HCEC 1CT (cell line): ENCODE data around the gene ZNF823.
A peak's percentile ranks its signal among the peaks of the same experiment; 100 is the strongest.
"Not testable (repeated sequence)": the region's sequence is repeated elsewhere in the genome, so short reads cannot be mapped to it uniquely, and the experiment has no call there.

Source experiments
- DNase-seq: peaks from one replicate; pipeline ENCODE4 v3.0.0-alpha.2; 2017

The ZNF823 gene

DNA sequence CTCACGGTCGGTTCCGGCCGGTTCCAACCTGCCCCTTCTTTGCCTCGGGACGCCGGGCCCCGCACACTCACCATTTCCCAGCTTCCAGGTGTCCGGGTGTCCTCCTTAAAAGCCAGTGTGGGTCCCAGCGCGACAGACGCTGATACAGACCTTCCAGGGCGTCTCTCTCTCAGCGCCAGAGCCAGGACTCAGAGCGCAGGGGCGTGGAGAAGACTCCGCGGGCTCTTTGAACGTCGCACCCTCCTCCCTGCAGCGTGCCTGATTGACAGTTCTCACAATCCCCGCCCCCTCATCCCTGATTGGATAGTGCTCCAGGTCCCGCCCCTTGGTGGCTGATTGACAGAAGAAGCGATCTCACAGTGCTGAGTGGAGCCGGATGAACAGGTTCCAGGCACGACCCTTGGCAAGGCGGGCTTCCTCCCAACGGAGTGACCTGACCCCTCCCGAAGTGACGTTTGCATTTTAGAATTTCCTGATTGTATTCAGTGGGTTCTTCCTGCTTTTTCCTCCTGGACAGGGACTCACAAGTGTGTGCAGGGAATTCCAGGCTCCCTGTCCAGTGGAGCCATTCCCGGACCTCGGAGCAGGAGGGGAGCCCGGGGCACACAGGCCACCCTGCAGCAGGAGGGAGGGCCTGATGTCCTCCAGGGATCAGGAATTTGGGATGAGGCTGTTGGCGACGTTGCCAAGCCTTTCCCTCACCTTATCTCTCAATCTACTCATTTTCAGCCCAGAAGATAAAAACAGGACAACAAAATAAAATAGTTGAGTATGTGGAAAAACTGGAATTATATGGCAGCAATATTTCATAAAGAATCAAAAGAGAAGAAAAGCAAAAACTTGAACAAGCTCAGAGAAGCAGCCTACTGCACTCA is at the start of gene ZNF823:
Gene ZNF823 (minus strand): TSS at position 201 of the 875 bp plus-strand sequence. CDS start 127 bp downstream, at position 74.
- peak; percentile 97 for DNase-seq

DNA sequence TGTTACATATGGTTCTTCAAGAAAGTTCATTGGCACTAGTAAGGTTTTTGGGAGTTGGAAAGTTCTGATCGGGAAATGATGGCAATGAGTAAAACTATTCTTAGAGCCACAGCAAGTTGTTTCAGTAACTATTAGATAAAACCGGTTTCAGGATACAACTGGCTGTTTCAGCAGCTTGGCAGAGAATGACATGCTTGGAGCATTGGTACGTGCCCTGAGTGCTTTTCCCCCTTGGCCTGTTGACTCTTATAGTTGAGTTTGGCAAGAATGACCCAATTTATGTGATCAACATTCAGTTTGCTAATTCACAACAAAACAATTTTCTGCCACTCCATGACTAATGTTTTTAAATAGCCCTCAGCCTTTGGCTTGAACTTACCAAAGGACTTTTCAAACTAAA is 48.8 kb upstream of the ZNF823 start:
- no peak for DNase-seq

DNA sequence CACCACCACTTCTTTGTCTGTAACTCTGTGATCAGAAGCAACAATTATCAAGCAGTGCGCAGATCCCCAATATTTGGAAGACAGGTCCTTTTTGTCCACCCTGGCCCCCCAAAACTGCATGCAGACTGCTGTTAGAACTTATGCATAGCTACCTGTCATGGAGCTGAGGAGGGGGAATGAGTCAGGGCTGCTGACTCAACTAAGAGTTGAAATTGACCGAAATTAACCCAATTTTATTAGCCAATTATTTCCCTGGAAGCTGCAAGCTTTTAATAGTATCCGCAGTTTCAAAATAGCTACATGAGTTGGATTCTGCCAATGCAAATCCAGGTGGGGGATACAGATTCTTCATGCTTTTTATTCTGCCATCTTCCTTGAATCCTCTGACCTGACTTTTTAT is 45.6 kb upstream of the ZNF823 start:
- DNase-seq: no peak

DNA sequence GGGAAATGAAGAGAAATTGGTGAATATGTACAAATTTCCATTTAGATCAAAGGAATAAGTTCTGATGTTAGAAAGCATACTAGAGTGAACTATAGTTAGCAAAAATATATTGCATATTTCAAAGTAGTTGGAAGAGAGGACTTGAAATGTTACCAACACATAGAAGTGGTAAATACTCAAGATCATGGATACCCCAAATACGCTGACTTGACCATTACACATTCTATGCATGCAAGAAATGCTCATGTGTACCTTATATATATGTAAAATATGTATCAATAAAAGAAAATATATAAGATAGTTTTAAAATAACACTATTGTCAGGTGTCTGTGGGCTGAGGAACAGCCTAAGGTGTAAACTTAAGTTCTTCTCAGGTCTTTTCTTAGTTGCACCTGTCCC is 45.0 kb upstream of the ZNF823 start:
- DNase-seq: no peak

DNA sequence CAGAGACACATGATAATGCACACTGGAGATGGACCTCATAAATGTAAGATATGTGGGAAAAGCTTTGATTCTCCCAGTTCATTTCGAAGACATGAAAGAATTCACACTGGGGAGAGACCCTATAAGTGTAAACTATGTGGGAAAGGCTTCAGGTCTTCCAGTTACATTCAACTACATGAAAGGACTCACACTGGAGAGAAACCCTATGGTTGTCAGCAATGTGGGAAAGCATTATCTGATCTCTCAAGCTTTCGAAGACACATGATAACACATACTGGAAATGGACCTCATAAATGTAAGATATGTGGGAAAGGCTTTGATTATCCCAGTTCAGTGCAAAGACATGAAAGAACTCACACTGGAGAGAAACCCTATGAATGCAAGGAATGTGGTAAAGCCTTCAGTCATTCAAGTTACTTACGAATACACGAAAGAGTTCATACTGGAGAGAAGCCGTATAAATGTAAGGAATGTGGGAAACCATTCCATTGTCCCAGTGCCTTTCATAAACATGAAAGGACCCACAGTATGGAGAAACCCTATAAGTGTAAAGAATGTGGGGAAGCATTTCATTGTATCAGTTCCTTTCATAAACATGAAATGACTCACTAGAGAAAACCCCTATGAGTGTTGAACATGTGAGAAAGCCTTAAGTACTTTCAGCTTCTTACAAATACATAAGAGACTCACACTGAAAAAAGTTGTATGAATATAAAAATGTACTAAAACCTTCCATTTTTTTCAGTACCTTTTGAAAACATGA is 42.7 kb upstream of the ZNF823 start:
- no peak for DNase-seq

DNA sequence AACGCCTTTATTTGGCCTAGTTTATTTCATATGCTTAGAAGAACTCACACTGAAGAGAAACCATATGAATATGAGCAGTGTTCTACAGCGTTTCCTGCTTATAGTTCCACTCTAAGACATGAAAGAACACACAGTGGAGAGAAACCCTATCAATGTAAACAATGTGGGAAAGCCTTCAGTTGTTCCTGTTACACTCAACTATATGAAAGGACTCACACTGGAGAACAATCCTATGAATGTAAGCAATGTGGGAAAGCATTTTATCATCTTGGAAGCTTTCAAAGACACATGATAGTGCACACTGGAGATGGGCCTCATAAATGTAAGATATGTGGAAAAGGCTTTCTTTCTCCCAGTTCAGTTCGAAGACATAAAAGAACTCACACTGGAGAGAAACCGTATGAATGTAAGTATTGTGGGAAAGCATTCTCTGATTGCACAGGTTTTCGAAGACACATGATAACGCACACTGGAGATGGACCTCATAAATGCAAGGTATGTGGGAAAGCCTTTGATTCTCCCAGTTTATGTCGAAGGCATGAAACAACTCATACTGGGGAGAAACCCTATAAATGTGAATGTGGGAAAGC is 41.8 kb upstream of the ZNF823 start:
- no peak for DNase-seq

DNA sequence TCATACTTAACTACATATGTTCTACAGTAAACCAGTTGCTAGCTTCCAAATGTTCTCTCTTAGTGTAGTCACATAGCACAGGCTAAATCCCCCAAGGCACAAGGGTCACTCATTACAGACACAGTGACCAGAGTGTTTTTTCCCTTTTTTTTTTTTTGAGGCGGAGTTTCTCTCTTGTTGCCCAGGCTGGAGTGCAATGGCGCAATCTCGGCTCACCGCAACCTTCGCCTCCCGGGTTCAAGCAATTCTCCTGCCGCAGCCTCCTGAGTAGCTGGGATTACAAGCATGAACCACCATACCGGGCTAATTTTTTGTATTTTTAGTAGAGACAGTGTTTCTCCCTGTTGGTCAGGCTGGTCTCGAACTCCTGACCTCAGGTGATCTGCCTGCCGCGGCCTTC is 37.9 kb upstream of the ZNF823 start:
- not testable (repeated sequence) for DNase-seq

DNA sequence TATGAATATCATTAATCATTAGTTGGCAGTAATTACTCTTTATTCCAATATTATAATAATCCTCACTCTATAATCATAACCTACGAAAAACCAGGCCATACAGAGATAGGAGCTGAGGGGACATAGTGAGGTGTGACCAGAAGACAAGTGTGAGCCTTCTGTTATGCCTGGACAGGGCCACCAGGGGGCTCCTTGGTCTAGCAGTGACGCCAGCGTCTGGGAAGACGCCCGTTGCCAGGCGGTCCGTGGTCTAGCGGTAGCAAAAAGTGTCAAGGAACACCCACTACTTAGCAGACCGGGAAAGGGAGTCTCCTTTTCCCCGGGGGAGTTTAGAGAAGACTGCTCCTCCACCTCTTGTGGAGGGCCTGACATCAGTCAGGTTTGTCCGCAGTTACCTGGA is 32.8 kb upstream of the ZNF823 start:
- DNase-seq: not testable (repeated sequence)

DNA sequence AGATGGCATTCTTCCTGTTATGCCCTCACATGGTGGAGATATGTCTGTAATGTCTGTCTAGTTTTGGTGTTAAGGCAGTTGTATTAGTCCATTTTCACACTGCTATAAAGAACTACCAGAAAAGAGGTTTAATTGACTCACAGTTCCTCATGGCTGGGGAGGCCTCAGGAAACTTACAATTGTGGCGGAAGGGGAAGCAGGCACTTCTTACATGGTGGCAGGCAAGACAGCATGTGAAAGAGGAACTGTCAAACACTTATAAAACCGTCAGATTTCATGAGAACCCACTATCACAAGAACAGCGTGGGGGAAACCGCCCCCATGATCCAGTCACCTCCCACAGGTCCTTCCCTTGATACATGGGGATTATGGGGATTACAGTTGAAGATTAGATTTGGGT is 31.2 kb upstream of the ZNF823 start:
- DNase-seq: no peak

DNA sequence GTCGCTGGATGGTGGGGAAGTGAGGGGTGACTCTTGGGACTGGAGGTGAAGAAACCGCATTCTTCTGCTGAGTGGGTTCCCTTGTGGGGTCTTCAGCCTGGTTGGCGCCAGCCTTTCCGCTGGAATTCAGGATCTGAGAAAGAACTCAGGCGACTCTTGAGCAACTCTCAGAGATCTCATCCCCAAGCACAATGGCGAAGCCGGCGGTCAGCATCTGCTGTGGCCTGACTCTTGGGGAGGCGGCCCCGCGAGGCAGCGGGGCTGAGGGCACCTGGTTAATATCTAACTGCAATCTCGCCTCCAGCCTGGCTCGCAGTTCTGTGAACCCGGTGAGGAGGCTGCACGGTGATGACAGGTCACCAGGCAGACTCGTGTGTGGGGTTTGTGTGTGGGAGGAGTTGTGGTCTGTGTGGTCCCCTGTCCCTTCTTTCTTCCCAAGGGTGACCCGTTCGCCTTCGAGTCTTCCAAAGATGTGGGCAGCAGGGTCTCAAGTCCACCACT is 28.9 kb upstream of the ZNF823 start:
- peak; percentile 5 for DNase-seq

DNA sequence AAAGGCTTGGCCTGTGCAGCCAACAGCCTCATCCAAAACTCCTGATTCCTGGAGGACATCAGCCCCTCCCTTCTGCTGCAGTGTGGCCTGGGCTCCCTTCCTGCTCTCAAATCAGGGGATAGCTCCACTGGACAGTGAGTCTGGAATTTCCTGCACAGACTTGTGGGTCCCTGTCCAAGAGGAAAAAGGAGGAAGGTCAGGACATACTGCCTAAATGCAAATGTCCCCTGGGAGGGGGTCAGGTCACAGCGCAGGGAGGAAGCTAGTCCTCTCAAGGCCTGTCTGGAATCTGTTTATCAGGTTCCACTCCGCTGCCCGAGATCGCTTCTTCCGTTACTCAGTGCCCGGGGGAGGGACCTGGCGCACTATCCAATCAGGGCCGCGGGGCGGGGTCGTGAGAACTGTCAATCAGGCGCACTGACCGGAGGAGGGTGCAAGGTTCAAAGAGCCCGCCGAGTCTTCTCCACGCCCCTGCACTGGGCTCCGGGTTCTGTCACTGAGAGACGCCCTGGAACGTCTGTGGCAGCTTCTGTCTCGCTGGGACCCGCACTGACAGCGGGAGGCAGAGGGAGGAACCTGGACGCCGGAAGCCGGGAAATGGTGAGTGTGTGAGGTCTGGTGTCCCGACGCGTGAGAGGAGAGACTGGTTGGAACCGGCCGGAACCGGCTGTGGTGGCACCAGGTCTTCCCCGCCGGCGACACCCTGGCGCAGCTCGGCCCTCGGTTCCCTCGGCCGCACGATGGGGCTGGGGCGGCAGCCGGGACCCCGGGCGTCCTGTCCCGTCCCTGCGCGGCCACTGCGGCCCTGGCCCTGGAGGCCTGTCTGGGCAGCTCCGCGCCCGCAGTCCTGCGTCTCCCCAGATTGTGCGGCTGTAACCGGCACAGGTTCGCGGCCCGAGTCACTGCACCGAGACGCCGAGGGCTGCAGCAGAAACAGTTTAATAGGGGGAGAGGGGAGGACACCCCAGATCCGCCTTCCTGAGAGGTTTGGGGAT is 28.1 kb upstream of the ZNF823 start, which contains the start of gene ZNF441:
Gene ZNF441 (plus strand): TSS at position 404 of the 995 bp plus-strand sequence. CDS start 194 bp downstream, at position 598.
- DNase-seq: peak; percentile 92

DNA sequence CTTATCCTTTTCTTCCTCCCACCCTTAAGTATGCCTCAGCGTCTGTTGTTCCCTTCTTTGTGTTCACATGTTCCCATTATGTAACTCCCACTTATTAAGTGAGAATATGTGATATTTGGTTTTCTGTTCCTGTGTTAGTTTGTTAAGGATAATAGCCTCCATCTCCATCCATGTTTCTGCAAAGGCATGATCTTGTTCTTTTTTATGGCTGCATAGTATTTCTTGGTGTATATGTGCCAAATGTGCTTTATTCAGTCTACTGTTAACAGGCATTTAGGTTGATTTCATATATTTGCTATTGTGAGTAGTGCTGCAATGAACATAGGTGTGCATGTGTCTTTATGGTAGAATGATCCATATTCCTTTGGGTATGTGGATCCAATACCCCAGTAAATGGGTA is 24.9 kb upstream of the ZNF823 start:
- no peak for DNase-seq

DNA sequence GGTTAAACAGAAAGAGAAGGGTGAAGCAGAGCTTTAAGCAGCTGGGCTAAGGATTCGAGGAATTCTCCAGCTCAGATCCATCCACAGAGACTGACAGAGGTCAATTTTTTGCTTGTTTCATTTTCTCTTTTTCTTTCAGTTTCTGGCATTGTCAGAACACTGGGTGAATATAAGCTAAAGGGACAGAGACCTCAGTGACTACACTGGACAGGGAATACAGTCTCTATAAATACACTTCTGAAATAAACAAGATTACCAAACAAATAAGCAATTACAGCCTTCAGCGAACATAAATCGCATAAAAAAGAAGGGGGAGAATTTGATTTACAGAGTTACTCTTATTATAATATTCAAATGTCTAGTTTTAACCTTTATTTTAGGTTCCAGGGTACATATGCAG is 24.4 kb upstream of the ZNF823 start:
- no peak for DNase-seq

DNA sequence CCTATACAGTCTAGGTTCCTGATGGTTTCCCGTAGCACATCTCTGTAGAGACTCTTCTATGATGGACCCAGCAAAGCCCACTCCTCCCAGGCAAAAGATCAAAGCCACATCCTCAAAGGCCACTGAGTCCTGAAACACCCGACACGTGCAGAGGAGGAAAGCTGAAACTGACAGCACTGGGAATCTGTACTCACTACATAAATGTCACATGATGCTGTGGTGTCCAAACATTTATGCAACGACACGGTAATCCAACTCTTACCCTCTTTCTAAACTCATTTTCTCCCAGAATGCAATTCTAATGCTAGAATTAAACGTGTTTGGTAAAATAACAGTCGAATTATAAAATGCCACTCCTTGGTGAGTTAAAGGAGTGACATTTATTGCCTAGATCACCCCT is 21.1 kb upstream of the ZNF823 start:
- no peak for DNase-seq

DNA sequence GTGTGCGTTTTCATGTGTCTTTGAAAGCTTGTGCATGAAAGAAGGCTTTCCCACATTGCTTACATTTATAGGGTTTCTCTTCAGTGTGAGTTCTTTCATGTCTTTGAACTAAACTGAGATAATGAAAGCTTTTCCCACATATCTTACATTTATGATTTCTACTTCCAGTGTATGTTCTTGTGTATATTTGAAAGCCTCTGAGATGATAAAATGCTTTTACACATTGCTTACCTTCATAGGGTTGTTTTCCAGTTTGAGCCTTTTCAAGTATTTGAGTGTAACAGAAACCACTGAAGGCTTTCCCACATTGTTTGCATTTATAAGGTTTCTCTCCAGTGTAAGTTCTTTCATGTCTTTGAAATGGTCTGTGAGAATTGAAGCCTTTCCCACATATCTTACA is 18.2 kb upstream of the ZNF823 start:
- DNase-seq: no peak

DNA sequence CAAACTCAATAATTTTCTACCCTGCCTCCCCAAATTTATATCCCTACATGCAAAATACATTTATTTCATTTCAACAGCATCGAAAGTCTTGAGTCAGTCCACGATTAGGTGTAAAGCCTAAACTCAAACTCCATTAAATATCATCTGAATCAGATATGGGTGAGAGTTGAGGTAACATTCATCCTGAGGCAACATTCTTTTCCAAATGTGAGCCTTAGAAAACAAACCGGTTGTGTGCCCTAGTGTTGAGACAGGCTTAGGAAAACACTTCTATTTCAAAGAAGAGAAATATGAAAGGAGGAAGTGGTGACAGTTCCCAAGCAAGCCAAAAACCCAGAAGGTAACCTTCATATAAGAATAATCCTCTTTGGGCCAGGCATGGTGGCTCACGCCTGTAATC is 15.9 kb upstream of the ZNF823 start:
- DNase-seq: no peak

DNA sequence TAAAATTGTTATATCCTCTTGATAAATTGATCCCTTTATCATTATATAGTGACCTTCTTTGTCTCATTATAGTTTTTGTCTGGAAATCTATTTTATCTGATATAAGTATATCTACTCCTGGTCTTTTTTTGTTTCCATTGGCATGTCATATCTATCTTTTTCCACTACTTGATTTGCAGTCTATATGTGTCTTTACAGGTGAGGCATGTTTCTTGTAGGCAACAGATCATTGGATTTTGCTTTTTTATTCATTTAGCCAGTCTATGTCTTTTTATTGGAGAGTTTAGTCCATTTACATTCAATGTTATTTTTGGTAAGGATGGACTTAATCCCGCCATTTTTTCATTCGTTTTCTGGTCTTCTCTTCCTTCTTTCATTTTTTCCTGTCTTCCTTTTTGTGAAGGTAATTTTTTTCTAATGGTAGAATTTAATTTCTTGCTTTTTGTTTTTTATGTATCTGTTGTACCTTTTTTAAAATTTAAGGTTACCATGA is 13.5 kb upstream of the ZNF823 start:
- no peak for DNase-seq

DNA sequence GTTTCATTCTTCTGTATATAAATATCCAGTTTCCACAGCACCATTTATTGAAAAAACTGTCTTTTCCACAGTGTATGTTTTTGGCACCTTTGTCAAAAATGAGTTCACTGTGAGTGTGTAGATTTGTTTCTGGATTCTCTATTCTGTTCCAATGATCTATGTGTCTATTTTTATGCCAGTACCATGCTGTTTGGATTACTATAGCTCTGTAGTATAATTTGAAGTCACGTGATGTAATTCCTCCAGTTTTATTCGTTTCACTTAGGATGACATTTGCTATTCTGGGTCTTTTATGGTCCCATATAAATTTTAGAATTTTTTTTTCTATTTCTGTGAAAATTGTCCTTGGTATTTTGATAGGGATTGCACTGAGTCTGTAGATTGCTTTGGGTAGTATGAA is 11.0 kb upstream of the ZNF823 start:
- DNase-seq: no peak

DNA sequence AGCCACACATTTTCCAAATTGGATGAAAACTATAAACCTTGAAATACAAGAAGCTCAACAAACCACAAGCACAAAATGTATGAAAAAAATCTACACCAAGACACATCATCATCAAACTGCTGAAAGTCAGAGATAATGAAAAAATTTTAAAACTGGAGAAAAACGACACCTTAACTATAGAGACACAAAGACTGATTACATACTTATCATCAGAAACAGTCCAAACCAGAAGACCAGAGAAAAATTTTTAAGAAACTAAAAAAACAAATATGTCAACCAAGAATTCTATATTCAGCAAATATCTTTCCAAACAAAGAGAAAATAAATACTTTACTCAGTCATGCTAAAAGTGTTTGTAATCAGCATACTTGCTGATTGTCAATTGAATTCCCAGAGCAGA is 8.5 kb upstream of the ZNF823 start:
- no peak for DNase-seq

DNA sequence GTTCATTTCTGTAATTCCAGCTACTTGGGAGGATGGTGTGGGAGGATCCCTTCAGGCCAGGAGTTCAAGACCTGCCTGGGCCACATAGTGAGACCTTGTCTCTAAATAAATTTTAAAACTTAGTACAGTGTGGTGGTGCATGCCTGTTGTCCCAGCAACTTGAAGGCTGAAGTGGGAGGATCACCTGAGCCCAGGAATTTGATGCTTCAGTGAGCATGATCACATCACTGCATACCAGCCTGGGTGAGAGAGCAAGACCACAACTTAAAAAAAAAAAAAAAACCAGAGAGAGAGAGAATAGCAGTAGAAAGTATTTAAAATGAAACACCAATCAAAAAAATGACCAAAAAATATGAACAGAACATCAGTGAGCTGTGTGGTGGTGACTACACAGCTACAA is 7.1 kb upstream of the ZNF823 start:
- no peak for DNase-seq

DNA sequence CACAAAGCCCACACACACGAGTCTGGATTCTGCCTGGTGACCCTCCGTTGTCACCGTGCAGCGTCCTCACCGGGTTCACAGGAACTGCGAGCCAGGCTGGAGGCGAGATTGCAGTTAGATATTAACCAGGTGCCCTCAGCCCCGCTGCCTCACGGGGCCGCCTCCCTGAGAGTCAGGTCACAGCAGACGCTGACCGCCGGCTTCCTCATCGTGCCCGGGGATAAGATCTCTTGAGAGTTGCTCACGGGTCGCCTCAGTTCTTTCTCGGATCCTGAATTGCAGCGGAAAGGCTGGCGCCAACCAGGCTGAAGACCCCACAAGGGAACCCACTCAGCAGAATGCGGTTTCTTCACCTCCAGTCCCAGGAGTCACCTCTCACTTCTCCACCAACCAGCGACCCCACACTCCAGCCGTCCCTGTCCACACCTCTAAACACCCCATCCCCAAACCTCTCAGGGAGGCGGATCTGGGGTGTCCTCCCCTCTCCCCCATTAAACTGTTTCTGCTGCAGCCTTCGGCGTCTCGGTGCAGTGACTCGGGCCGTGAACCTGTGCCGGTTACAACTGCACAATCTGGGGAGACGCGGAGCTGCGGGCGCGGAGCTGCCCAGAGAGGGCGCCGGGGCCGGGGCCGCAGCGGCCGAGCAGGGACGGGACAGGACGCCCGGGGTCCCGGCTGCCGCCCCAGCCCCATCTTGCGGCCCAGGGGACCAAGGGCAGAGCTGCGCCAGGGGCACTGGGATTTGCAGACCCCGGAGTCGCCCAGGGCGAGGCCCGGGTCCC is 591 bp downstream of the ZNF823 start:
- peak; percentile 27 for DNase-seq
